SU-DHL-6 (cell line): ENCODE data around the gene TSC22D4.

ENCODE experiments used
- CTCF ChIP-seq: fragments of 200-600 bp; sonication (generic); IDR thresholded peaks from one replicate; pipeline ENCODE4 v1.5.1; 2017; ENCODE audit warnings: antibody characterized with exemption, mild to moderate bottlenecking, low read length, moderate library complexity; ENCODE audit not compliant: insufficient read depth, poor library complexity, severe bottlenecking
- EZH2phosphoT487 ChIP-seq: fragments of 200-600 bp; sonication (generic), shearing (Covaris generic); conservative IDR thresholded peaks from 2 replicates; pipeline ENCODE4 v1.6.1; 2018; ENCODE audit warnings: mild to moderate bottlenecking, antibody characterized with exemption, low read length, moderate library complexity, mixed read lengths

GRCh38 chr7:100434297-100435144 lies 44.5 kb downstream of the TSC22D4 start:
- TF ChIP-seq CTCF (no peak), EZH2phosphoT487 (no peak)
